H1 (cell line): ENCODE measurements around the gene KMT5C.

Experiments
- CEBPB ChIP-seq: IDR thresholded peaks from 2 replicates; pipeline ENCODE4 v1.6.1; 2012; ENCODE audit warnings: low read depth, low read length
- CHD2 ChIP-seq: IDR thresholded peaks from 2 replicates; pipeline ENCODE4 v1.6.1; 2012; ENCODE audit warnings: low read length, improper control_type of control experiment
- CTCF ChIP-seq, 3 experiments: IDR thresholded peaks; 1 replicate in 2 of 3; 2 replicates in 1 of 3; pipeline versions ENCODE4 v1.5.1 to v1.6.1; 2011; ENCODE audit warnings: low read length in 3 of 3, mild to moderate bottlenecking in 3 of 3, inconsistent platforms in 2 of 3, low read depth in 1 of 3, moderate library complexity in 1 of 3; ENCODE audit not compliant: insufficient read depth in 1 of 3; ENCODE audit errors: control extremely low read depth in 1 of 3
- EZH2 ChIP-seq: fragments of 200-600 bp; sonication (generic); IDR thresholded peaks from 2 replicates; pipeline ENCODE4 v1.7.1; 2012; ENCODE audit warnings: low read depth, mild to moderate bottlenecking, moderate library complexity, low read length, inconsistent platforms; ENCODE audit not compliant: severe bottlenecking
- GTF2F1 ChIP-seq: IDR thresholded peaks from 2 replicates; pipeline ENCODE4 v1.6.1; 2012; ENCODE audit warnings: low read depth, low read length, improper control_type of control experiment, borderline replicate concordance
- MAX ChIP-seq: IDR thresholded peaks from 2 replicates; pipeline ENCODE4 v1.6.1; 2012; ENCODE audit warnings: inconsistent platforms
- POLR2A ChIP-seq, 2 experiments: IDR thresholded peaks; 1 replicate in 1 of 2; 2 replicates in 1 of 2; pipeline ENCODE4 v1.6.1; 2011; ENCODE audit warnings: low read depth in 2 of 2, low read length in 2 of 2, mild to moderate bottlenecking in 2 of 2; ENCODE audit errors: control extremely low read depth in 1 of 2
- POLR2AphosphoS5 ChIP-seq: IDR thresholded peaks from 2 replicates; pipeline ENCODE4 v1.6.1; 2011; ENCODE audit warnings: low read depth, low read length
- RXRA ChIP-seq: IDR thresholded peaks from 2 replicates; pipeline ENCODE4 v1.6.1; 2011; ENCODE audit warnings: low read depth, mild to moderate bottlenecking, low read length, moderate library complexity; ENCODE audit not compliant: insufficient read depth
- TAF1 ChIP-seq: IDR thresholded peaks from 2 replicates; pipeline ENCODE4 v1.6.1; 2011; ENCODE audit warnings: mild to moderate bottlenecking, low read depth, low read length
- YY1 ChIP-seq: IDR thresholded peaks from 2 replicates; pipeline ENCODE4 v1.6.1; 2011; ENCODE audit warnings: low read depth, mild to moderate bottlenecking, low read length

- TF ChIP-seq CEBPB (no peak), CTCF (IDR thresholded peaks at IDR 0.05; ENCODE audit: control extremely low read depth in 1 of 3, insufficient read depth in 1 of 3, low read depth in 1 of 3, low read length in 3 of 3) (no peak), GTF2F1 (no peak), MAX (no peak), POLR2A (IDR thresholded peaks at IDR 0.05; ENCODE audit: control extremely low read depth in 1 of 2, low read depth in 2 of 2, low read length in 2 of 2) (no peak; a peak in 1 of 3 replicates), CHD2 (no peak), EZH2 (no peak), YY1 (no peak), POLR2AphosphoS5 (no peak), RXRA (no peak), TAF1 (no peak)
Observed at GRCh38 chr19:55309448-55309847, 30.2 kb upstream of the KMT5C start.
